ENCODE data around the gene ID3.

ID3 gene

GRCh38 chr1:23566304-23566703 lies 7.0 kb upstream of the ID3 start:
- in situ Hi-C loops (cut with MboI; ENCODE audit: low sequenced_read_pairs), result no loop called here

GRCh38 chr1:23565776-23566175 lies 6.5 kb upstream of the ID3 start:
- in situ Hi-C loops (cut with MboI; ENCODE audit: low sequenced_read_pairs), result no loop called here

GRCh38 chr1:23564529-23565122 lies 5.3 kb upstream of the ID3 start:
- in situ Hi-C loops (cut with MboI; ENCODE audit: low sequenced_read_pairs), result no loop called here

GRCh38 chr1:23563755-23564374 lies 4.6 kb upstream of the ID3 start:
- in situ Hi-C loops (cut with MboI; ENCODE audit: low sequenced_read_pairs), result no loop called here

- in situ Hi-C loops (cut with MboI; ENCODE audit: low sequenced_read_pairs), result no loop called here
These were observed 3.7 kb upstream of the ID3 start for GRCh38 chr1:23563003-23563402.

- in situ Hi-C loops (cut with MboI; ENCODE audit: low sequenced_read_pairs), result no loop called here
These were observed 3.0 kb upstream of the ID3 start for GRCh38 chr1:23562137-23562876.

- in situ Hi-C loops (cut with MboI; ENCODE audit: low sequenced_read_pairs), result no loop called here
These were observed 2.5 kb upstream of the ID3 start for GRCh38 chr1:23561813-23562100.

- in situ Hi-C loops (cut with MboI; ENCODE audit: low sequenced_read_pairs), result no loop called here
These were observed 1.9 kb upstream of the ID3 start for GRCh38 chr1:23561076-23561812.

- in situ Hi-C loops (cut with MboI; ENCODE audit: low sequenced_read_pairs), result no loop called here
These were observed 862 bp upstream of the ID3 start for GRCh38 chr1:23559985-23560741.

GRCh38 chr1:23558872-23559135 lies 497 bp downstream of the ID3 start:
- in situ Hi-C loops (cut with MboI; ENCODE audit: low sequenced_read_pairs), result no loop called here

GRCh38 chr1:23558140-23558871 lies 995 bp downstream of the ID3 start:
- in situ Hi-C loops (cut with MboI; ENCODE audit: low sequenced_read_pairs), result no loop called here

- in situ Hi-C loops (cut with MboI; ENCODE audit: low sequenced_read_pairs), result no loop called here
These were observed 1.7 kb downstream of the ID3 start for GRCh38 chr1:23557471-23558124.

- in situ Hi-C loops (cut with MboI; ENCODE audit: low sequenced_read_pairs), result no loop called here
These were observed 2.4 kb downstream of the ID3 start for GRCh38 chr1:23556635-23557470.

GRCh38 chr1:23555986-23556634 lies 3.2 kb downstream of the ID3 start:
- in situ Hi-C loops (cut with MboI; ENCODE audit: low sequenced_read_pairs), result no loop called here

GRCh38 chr1:23555270-23555985 lies 3.9 kb downstream of the ID3 start:
- in situ Hi-C loops (cut with MboI; ENCODE audit: low sequenced_read_pairs), result no loop called here

- in situ Hi-C loops (cut with MboI; ENCODE audit: low sequenced_read_pairs), result no loop called here
These were observed 4.6 kb downstream of the ID3 start for GRCh38 chr1:23554481-23555269.

GRCh38 chr1:23554127-23554480 lies 5.2 kb downstream of the ID3 start:
- in situ Hi-C loops (cut with MboI; ENCODE audit: low sequenced_read_pairs), result no loop called here

All from HL-60/S4 treated with phorbol 12-myristate 13-acetate at 8.2 ng/mL for 4 days and 3 days (cell line).